ENCODE data around the gene PRR29.

- TF ChIP-seq, protein P1, sequence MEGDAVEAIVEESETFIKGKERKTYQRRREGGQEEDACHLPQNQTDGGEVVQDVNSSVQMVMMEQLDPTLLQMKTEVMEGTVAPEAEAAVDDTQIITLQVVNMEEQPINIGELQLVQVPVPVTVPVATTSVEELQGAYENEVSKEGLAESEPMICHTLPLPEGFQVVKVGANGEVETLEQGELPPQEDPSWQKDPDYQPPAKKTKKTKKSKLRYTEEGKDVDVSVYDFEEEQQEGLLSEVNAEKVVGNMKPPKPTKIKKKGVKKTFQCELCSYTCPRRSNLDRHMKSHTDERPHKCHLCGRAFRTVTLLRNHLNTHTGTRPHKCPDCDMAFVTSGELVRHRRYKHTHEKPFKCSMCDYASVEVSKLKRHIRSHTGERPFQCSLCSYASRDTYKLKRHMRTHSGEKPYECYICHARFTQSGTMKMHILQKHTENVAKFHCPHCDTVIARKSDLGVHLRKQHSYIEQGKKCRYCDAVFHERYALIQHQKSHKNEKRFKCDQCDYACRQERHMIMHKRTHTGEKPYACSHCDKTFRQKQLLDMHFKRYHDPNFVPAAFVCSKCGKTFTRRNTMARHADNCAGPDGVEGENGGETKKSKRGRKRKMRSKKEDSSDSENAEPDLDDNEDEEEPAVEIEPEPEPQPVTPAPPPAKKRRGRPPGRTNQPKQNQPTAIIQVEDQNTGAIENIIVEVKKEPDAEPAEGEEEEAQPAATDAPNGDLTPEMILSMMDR (IDR thresholded peaks at IDR 0.05) = no peak
- TF ChIP-seq POLR2A (IDR thresholded peaks at IDR 0.05) = no peak
These were observed 47.0 kb downstream of the PRR29 start for GRCh38 chr17:64045176-64045575.
